Esophagus (tissue), 2 donors: ENCODE measurements around the gene BTLA. TPM values are rescaled to one million over a fixed set of nuclear protein-coding genes. Genes with fewer than 3 reads are reported as not detected.
"Not testable (repeated sequence)": the region's sequence is repeated elsewhere in the genome, so short reads cannot be mapped to it uniquely, and the experiment has no call there.

Source experiments
- H3K27ac ChIP-seq, 2 donors: one replicate each; pipeline ENCODE4 v1.5.1; 2013; ENCODE audit warnings: low read depth in 2 of 2, mild to moderate bottlenecking in 2 of 2, inconsistent platforms in 1 of 2, low read length in 1 of 2, moderate library complexity in 1 of 2
- H3K27me3 ChIP-seq, 2 donors: one replicate each; pipeline ENCODE4 v1.6.1; 2013; ENCODE audit warnings: low read length in 2 of 2, control low read depth in 1 of 2, mild to moderate bottlenecking in 1 of 2; ENCODE audit not compliant: insufficient read depth in 2 of 2, control insufficient read depth in 1 of 2
- H3K36me3 ChIP-seq, 2 donors: one replicate each; pipeline ENCODE4 v1.6.1; 2013; ENCODE audit warnings: low read length in 1 of 2; ENCODE audit not compliant: control insufficient read depth in 2 of 2, insufficient read depth in 2 of 2
- H3K4me1 ChIP-seq, 2 donors: one replicate each; pipeline ENCODE4 v1.6.1; 2013; ENCODE audit warnings: low read length in 1 of 2; ENCODE audit not compliant: control insufficient read depth in 2 of 2, insufficient read depth in 2 of 2
- H3K4me3 ChIP-seq, 2 donors: one replicate each; pipeline ENCODE4 v1.5.1; 2013; ENCODE audit warnings: low read length in 2 of 2, mild to moderate bottlenecking in 2 of 2, low read depth in 1 of 2, moderate library complexity in 1 of 2
- H3K9me3 ChIP-seq, 2 donors: one replicate each; pipeline ENCODE4 v1.6.1; 2013; ENCODE audit warnings: mild to moderate bottlenecking in 2 of 2, low read depth in 1 of 2, low read length in 1 of 2, moderate library complexity in 1 of 2; ENCODE audit not compliant: control insufficient read depth in 2 of 2, insufficient read depth in 1 of 2
- WGBS, 2 donors: extraction: QIAGEN DNeasy Blood & Tissue Kit; methylation state at CpG; one replicate each; pipeline ENCODE4 v1.1.7; 2013; 5-methylcytosine and 5-hydroxymethylcytosine counted together
- polyA plus RNA-seq, 2 donors: library from polyadenylated mRNA; stranded (reverse); fragments of 200-250 nt; gene quantifications; one replicate each; pipeline ENCODE4 v1.2.3, GENCODE V29; 2013
- donor health status: healthy with polysubstance abuse.
- donor health status: Bipolar disorder and iron deficiency.

Gene BTLA
- polyA plus RNA-seq, 2 donors, result 0.07 to 0.22 TPM

DNA sequence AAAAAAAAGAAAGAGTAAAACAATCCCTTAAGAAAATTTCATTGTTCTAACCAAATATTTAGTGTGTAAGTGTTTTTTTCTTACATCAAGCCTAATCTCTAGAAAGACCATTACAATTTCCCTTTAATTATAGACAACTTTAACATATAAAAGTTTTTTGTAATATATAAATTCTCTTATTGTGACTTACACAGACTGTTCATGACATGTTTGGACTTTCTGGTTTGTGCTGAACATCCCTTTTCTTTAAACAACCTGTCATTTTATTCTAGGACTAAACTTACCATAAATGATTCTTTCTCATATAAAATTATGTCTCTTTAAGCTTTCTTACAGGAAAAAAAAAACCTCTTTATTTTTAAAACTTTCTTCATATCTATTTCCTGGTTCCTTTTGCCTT, 13.0 kb upstream of the BTLA start:
- Histone ChIP-seq H3K9me3 (no peaks in the 10 kb centered on the region), H3K27me3 (no peaks in the 10 kb centered on the region), H3K36me3 (no peaks in the 10 kb centered on the region), H3K27ac (no peak overlapping the region), H3K4me1 (no peaks in the 10 kb centered on the region), H3K4me3 (no peak overlapping the region)

DNA sequence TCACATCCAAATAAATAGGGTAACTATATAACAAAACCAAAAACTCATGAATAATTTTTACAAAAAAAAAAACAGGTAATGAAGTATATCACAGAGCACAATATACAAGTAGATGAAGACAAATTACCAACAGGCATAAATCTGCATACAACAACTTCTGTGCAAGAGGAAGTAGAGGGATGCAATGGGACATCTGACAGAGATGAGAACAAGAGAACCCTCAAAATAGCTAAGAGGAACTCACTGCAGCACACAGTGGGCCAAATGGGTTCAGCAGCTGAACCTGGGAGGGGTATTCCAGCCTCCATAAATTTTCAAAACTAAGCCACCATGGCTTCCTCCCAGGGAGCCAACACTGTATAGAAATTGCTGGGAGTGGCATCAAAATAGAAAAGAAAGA, 9.6 kb upstream of the BTLA start:
- Histone ChIP-seq H3K9me3 (no peaks in the 10 kb centered on the region), H3K27ac (no peak overlapping the region), H3K4me3 (no peak overlapping the region), H3K36me3 (no peaks in the 10 kb centered on the region), H3K27me3 (no peaks in the 10 kb centered on the region), H3K4me1 (no peaks in the 10 kb centered on the region)

DNA sequence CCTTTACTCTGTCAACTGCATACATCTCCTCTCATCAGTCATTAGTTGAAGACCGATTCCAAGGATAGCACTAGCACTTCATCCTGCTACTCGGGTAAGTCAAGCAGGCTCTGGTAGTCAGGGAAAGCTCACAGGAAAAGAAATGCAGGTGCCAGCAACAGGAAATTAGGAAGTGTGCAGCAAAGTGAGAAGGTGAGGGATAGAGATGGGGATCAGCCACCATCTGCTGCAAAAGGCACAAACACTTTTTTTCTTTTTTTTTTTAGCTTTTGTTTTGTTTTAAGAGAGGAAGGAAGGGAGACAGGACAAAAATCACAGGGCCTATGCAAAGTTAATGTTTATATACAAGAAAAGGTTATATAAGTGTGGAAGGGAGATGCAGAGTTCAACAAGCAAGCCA, 9.0 kb upstream of the BTLA start:
- Histone ChIP-seq H3K27ac (no peak overlapping the region), H3K27me3 (no peaks in the 10 kb centered on the region), H3K9me3 (no peaks in the 10 kb centered on the region), H3K36me3 (no peaks in the 10 kb centered on the region), H3K4me3 (no peak overlapping the region), H3K4me1 (no peaks in the 10 kb centered on the region)
- 69 to 70% methylated on average over 2 of the region's 2 CpGs for WGBS, 2 donors

GRCh38 chr3:112505907-112506306, 6.6 kb upstream of the BTLA start:
- no peaks in the 10 kb centered on the region for H3K27me3 ChIP-seq
- H3K4me1 ChIP-seq, result no peaks in the 10 kb centered on the region
- WGBS, 2 donors, result 17 to 23% methylated on average over 2 of the region's 2 CpGs
- H3K36me3 ChIP-seq, result no peaks in the 10 kb centered on the region
- no peaks in the 10 kb centered on the region for H3K9me3 ChIP-seq
- no peak overlapping the region for H3K4me3 ChIP-seq
- no peak overlapping the region for H3K27ac ChIP-seq

- no peaks in the 10 kb centered on the region for H3K36me3 ChIP-seq
- H3K4me3 ChIP-seq, result no peak overlapping the region
- no peak overlapping the region for H3K27ac ChIP-seq
- no peaks in the 10 kb centered on the region for H3K9me3 ChIP-seq
- no peaks in the 10 kb centered on the region for H3K27me3 ChIP-seq
- WGBS, 2 donors, result 84 to 91% methylated on average over 3 of the region's 3 CpGs
- no peaks in the 10 kb centered on the region for H3K4me1 ChIP-seq
Measured at GRCh38 chr3:112504123-112504522, 4.9 kb upstream of the BTLA start.

GRCh38 chr3:112503304-112503972, 4.2 kb upstream of the BTLA start:
- Histone ChIP-seq H3K27me3 (no peaks in the 10 kb centered on the region), H3K36me3 (no peaks in the 10 kb centered on the region), H3K4me1 (no peaks in the 10 kb centered on the region), H3K4me3 (no peak overlapping the region), H3K27ac (no peak overlapping the region), H3K9me3 (no peaks in the 10 kb centered on the region)
- WGBS, 2 donors, result 88 to 93% methylated on average over 4 of the region's 4 CpGs

GRCh38 chr3:112500621-112501020, 1.3 kb upstream of the BTLA start:
- no peaks in the 10 kb centered on the region for H3K36me3 ChIP-seq
- no peak overlapping the region for H3K4me3 ChIP-seq
- no peaks in the 10 kb centered on the region for H3K9me3 ChIP-seq
- 84 to 89% methylated on average over 2 of the region's 2 CpGs for WGBS, 2 donors
- H3K27ac ChIP-seq, result no peak overlapping the region
- H3K27me3 ChIP-seq, result no peaks in the 10 kb centered on the region
- no peaks in the 10 kb centered on the region for H3K4me1 ChIP-seq

DNA sequence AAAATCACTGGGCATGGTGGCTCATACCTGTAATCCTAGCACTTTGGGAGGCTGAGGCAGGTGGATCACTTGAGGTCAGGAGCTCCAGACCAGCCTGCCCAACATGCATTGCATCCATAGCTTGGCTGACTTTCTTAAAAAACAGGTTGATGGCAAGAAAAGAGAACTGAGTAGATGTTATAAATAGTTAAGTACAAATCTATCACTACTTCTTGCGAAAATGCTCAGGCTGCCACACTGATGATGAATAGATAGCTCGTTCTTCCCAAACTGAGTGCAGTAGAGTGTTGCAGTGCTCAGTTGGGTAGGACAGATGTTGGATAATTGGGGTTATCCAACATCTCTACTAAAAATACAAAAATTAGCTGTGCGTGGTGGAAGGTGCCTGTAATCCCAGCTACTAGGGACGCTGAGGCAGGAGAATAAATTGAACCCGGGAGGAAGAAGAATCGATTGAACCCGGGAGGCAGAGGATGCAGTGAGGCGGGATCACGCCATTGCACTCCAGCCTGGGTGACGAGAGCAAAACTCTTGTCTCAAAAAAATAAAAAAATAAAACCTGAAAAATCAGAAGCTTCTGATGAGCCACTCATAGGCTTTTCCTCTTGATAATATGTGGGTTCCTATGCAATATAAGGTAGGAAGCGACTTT, 1.2 kb downstream of the BTLA start:
- Histone ChIP-seq H3K4me1 (no peaks in the 10 kb centered on the region), H3K36me3 (no peaks in the 10 kb centered on the region), H3K9me3 (no peaks in the 10 kb centered on the region), H3K27ac (no peak overlapping the region), H3K4me3 (no peak overlapping the region), H3K27me3 (no peaks in the 10 kb centered on the region)
- WGBS, 2 donors, result 88 to 89% methylated on average over 11 of the region's 11 CpGs

- Histone ChIP-seq H3K4me3 (no peak overlapping the region), H3K4me1 (no peaks in the 10 kb centered on the region), H3K27me3 (no peaks in the 10 kb centered on the region), H3K27ac (no peak overlapping the region), H3K9me3 (no peaks in the 10 kb centered on the region), H3K36me3 (no peaks in the 10 kb centered on the region)
- 83 to 86% methylated on average over 5 of the region's 5 CpGs for WGBS, 2 donors
Measured at GRCh38 chr3:112496366-112497067, 2.8 kb downstream of the BTLA start.

- H3K9me3 ChIP-seq, H3K27ac ChIP-seq, H3K36me3 ChIP-seq, H3K4me1 ChIP-seq, H3K4me3 ChIP-seq, H3K27me3 ChIP-seq: not testable (repeated sequence)
- WGBS, 2 donors, result 96 to 99% methylated on average over 3 of the region's 3 CpGs
Measured at GRCh38 chr3:112494448-112494767, 4.9 kb downstream of the BTLA start.
